Bronchial epithelial cell (primary cell): ENCODE measurements around the gene COPG1. TPM values are rescaled to one million over a fixed set of nuclear protein-coding genes. Genes with fewer than 3 reads are reported as not detected.

Experiments
- DNase-seq: peaks from one replicate; pipeline ENCODE4 v3.0.0-alpha.2; 2010; ENCODE audit warnings: low read depth
- FAIRE-seq: peaks from 2 replicates; lab custom pipeline; 2011; peaks lifted over from hg19 to GRCh38; lab: Jason Lieb, UNC
- H3K27me3 ChIP-seq: 2 replicates; pipeline ENCODE4 v1.5.1; 2011; ENCODE audit warnings: low read length; ENCODE audit not compliant: control insufficient read depth, insufficient read depth
- H3K36me3 ChIP-seq: 2 replicates; pipeline ENCODE4 v1.5.1; 2011; ENCODE audit warnings: low read length; ENCODE audit not compliant: control insufficient read depth, insufficient read depth
- H3K4me3 ChIP-seq: 2 replicates; pipeline ENCODE4 v1.5.1; 2011; ENCODE audit warnings: mild to moderate bottlenecking, low read depth, low read length, control low read depth
- total RNA-seq: library from RNA; depleted of rRNA; stranded (reverse); fragments of >200 nt; gene quantifications from 2 replicates; pipeline ENCODE4 v1.2.1, GENCODE V29; 2014
- TF ChIP-seq, protein P1 (sequence below): IDR thresholded peaks from 2 replicates; pipeline ENCODE4 v1.5.1; 2011; ENCODE audit warnings: mild to moderate bottlenecking, moderate library complexity, low read length, control low read depth, inconsistent platforms; ENCODE audit not compliant: insufficient read depth, severe bottlenecking

Gene COPG1
- total RNA-seq, 1 donor from 2014 or later: 165 TPM

GRCh38 chr3:129235344-129235917 lies 14.0 kb upstream of the COPG1 start:
- Histone ChIP-seq H3K36me3 (no peaks in the 10 kb centered on the region), H3K4me3 (no peak overlapping the region), H3K27me3 (no peaks in the 10 kb centered on the region)
- no peak for DNase-seq
- TF ChIP-seq, protein P1, sequence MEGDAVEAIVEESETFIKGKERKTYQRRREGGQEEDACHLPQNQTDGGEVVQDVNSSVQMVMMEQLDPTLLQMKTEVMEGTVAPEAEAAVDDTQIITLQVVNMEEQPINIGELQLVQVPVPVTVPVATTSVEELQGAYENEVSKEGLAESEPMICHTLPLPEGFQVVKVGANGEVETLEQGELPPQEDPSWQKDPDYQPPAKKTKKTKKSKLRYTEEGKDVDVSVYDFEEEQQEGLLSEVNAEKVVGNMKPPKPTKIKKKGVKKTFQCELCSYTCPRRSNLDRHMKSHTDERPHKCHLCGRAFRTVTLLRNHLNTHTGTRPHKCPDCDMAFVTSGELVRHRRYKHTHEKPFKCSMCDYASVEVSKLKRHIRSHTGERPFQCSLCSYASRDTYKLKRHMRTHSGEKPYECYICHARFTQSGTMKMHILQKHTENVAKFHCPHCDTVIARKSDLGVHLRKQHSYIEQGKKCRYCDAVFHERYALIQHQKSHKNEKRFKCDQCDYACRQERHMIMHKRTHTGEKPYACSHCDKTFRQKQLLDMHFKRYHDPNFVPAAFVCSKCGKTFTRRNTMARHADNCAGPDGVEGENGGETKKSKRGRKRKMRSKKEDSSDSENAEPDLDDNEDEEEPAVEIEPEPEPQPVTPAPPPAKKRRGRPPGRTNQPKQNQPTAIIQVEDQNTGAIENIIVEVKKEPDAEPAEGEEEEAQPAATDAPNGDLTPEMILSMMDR: no peak
- no peak for FAIRE-seq

GRCh38 chr3:129238945-129239705 lies 10.3 kb upstream of the COPG1 start:
- Histone ChIP-seq H3K27me3 (no peaks in the 10 kb centered on the region), H3K36me3 (no peaks in the 10 kb centered on the region), H3K4me3 (no peak overlapping the region)
- peak; percentile 72 for DNase-seq
- FAIRE-seq: no peak
- TF ChIP-seq, protein P1: no peak

DNA sequence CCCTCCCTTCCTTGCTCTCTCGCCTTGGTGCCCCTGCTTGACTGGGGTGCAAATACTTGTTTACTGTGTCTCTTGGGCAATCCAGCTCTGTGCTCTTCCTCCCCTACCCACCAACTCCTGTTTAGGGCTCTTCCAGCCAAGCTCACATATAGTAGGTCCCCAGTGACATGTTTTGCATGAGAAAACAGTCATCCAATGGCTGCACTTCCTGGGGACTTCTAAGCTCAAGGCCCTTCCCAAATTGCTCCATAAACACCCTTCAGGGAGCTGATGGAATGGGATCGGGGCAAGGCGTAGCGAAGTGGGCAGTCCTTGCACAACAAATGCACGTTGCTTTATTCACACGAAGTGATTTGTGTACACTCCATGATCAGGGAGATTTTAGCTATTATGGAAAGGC lies 9.4 kb upstream of the COPG1 start:
- FAIRE-seq: no peak
- no peak for DNase-seq
- H3K36me3 ChIP-seq: no peaks in the 10 kb centered on the region
- no peak overlapping the region for H3K4me3 ChIP-seq
- TF ChIP-seq, protein P1: no peak
- H3K27me3 ChIP-seq: no peaks in the 10 kb centered on the region

GRCh38 chr3:129240436-129240835 lies 9.0 kb upstream of the COPG1 start:
- Histone ChIP-seq H3K27me3 (no peaks in the 10 kb centered on the region), H3K36me3 (no peaks in the 10 kb centered on the region), H3K4me3 (no peak overlapping the region)
- TF ChIP-seq, protein P1: no peak
- DNase-seq (peak; percentile 32), FAIRE-seq (no peak)

- Histone ChIP-seq H3K27me3 (no peaks in the 10 kb centered on the region), H3K36me3 (no peaks in the 10 kb centered on the region), H3K4me3 (no peak overlapping the region)
- DNase-seq (peak; percentile 81), FAIRE-seq (no peak)
- TF ChIP-seq, protein P1: no peak
These were observed 4.3 kb upstream of the COPG1 start for GRCh38 chr3:129245141-129245540.
